ENCODE measurements around the gene PPIE.
"Not testable (repeated sequence)": the region's sequence is repeated elsewhere in the genome, so short reads cannot be mapped to it uniquely, and the experiment has no call there.

- TF ChIP-seq CTCF (IDR thresholded peaks at IDR 0.05 in 2 of 3, conservative IDR thresholded peaks at IDR 0.05 in 1 of 3; ENCODE audit: borderline replicate concordance in 1 of 3, insufficient read depth in 1 of 3, low read depth in 2 of 3, low read length in 2 of 3); MAX (IDR thresholded peaks at IDR 0.05); RAD21 (IDR thresholded peaks at IDR 0.05; ENCODE audit: low read depth); EGR1 (IDR thresholded peaks at IDR 0.05; ENCODE audit: low read depth); POLR2AphosphoS5 (IDR thresholded peaks at IDR 0.05; ENCODE audit: low read depth, low read length); EZH2 (IDR thresholded peaks at IDR 0.05); REST (IDR thresholded peaks at IDR 0.05; ENCODE audit: low read depth); EZH2phosphoT487 (IDR thresholded peaks at IDR 0.05; ENCODE audit: borderline replicate concordance): not testable (repeated sequence)
Measured at GRCh38 chr1:39773369-39773979, 34.8 kb downstream of the PPIE start.

All from HCT116 (cell line).